Osteoblast (primary cell): ENCODE measurements around the gene LMCD1. TPM values are rescaled to one million over a fixed set of nuclear protein-coding genes. Genes with fewer than 3 reads are reported as not detected.

ENCODE experiments used
- DNase-seq: peaks from one replicate; pipeline ENCODE4 v3.0.0; 2011; ENCODE audit warnings: low spot score, mixed read lengths; ENCODE audit not compliant: insufficient read length; ENCODE audit errors: missing footprints
- H2AFZ ChIP-seq: 2 replicates; pipeline ENCODE4 v1.6.0; 2011; ENCODE audit warnings: mild to moderate bottlenecking, low read length
- H3K27ac ChIP-seq: 2 replicates; pipeline ENCODE4 v1.5.1; 2011; ENCODE audit warnings: mild to moderate bottlenecking, low read depth, low read length, moderate library complexity
- H3K27me3 ChIP-seq: 2 replicates; pipeline ENCODE4 v1.6.0; 2012; ENCODE audit warnings: mild to moderate bottlenecking, control low read depth, inconsistent platforms, low read length, moderate library complexity; ENCODE audit not compliant: insufficient read depth
- H3K36me3 ChIP-seq: 2 replicates; pipeline ENCODE4 v1.5.1; 2011; ENCODE audit warnings: mild to moderate bottlenecking, low read length, control low read depth, moderate library complexity; ENCODE audit not compliant: insufficient read depth
- H3K4me1 ChIP-seq: 2 replicates; pipeline ENCODE4 v1.5.1; 2011; ENCODE audit warnings: mild to moderate bottlenecking, low read length, control low read depth, moderate library complexity; ENCODE audit not compliant: insufficient read depth
- H3K4me2 ChIP-seq: 2 replicates; pipeline ENCODE4 v1.6.0; 2011; ENCODE audit warnings: mild to moderate bottlenecking, low read length; ENCODE audit not compliant: insufficient read depth
- H3K4me3 ChIP-seq: fragments of 200-600 bp; sonication (generic); 3 replicates; pipeline ENCODE4 v1.5.1; 2012; ENCODE audit warnings: mild to moderate bottlenecking, low read length, inconsistent platforms; ENCODE audit not compliant: insufficient read depth
- H3K79me2 ChIP-seq: 2 replicates; pipeline ENCODE4 v1.6.0; 2012; ENCODE audit warnings: mild to moderate bottlenecking, low read length, control low read depth, inconsistent platforms; ENCODE audit not compliant: insufficient read depth
- H3K9me3 ChIP-seq: 2 replicates; pipeline ENCODE4 v1.5.1; 2011; ENCODE audit warnings: low read depth, low read length, control low read depth
- H4K20me1 ChIP-seq: 2 replicates; pipeline ENCODE4 v1.6.0; 2012; ENCODE audit warnings: mild to moderate bottlenecking, low read length, control low read depth; ENCODE audit not compliant: insufficient read depth
- total RNA-seq: library from RNA; depleted of rRNA; stranded (reverse); fragments of >200 nt; gene quantifications from 2 replicates; pipeline ENCODE4 v1.2.3, GENCODE V29; 2012
- TF ChIP-seq, protein P1 (sequence below): IDR thresholded peaks from 2 replicates; pipeline ENCODE4 v1.5.1; 2011; ENCODE audit warnings: mild to moderate bottlenecking, low read depth, low read length, moderate library complexity; ENCODE audit errors: extremely low read depth

The LMCD1 gene
- total RNA-seq, 1 donor, result 294 TPM

DNA sequence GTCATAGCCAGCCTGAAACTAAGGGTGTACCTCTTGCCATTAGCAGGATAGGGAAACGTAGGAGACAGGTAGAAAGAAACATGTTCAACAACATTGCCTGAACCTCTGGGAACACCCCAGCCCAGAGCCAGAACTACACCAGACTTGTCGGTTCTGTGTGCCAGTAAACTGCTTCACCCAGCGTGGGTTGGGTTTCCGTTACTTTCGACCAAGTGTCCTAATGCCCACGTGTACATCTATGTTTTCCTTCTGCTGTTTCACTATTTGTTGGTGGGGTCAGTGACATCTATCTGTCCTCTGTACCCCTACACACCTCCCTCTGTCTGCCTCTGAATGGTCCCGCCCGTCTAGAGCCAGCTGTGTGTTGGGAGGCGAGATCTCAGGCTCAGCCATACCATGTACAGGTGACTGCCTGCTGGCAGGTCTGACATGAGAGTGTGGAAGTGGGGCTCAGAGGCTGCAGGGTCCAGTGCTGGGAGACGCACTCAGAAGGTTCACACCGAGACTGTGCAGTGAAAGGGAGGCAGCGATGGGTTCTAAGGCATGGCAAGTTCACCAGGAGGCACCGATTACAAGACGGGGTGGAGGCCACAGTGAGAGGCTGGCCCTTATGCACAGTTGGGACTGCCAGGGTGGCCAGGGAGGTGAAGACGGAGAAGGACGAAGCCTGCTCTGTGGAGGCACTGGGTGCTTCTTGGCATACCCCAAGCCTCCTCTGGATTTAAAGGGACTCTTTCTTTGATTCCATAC lies 106.6 kb downstream of the LMCD1 start:
- H3K4me1 ChIP-seq, result peaks cover 16% of the 10 kb centered on the region
- no peak overlapping the region for H3K4me3 ChIP-seq
- no peaks in the 10 kb centered on the region for H4K20me1 ChIP-seq
- no peaks in the 10 kb centered on the region for H3K27me3 ChIP-seq
- TF ChIP-seq, protein P1, sequence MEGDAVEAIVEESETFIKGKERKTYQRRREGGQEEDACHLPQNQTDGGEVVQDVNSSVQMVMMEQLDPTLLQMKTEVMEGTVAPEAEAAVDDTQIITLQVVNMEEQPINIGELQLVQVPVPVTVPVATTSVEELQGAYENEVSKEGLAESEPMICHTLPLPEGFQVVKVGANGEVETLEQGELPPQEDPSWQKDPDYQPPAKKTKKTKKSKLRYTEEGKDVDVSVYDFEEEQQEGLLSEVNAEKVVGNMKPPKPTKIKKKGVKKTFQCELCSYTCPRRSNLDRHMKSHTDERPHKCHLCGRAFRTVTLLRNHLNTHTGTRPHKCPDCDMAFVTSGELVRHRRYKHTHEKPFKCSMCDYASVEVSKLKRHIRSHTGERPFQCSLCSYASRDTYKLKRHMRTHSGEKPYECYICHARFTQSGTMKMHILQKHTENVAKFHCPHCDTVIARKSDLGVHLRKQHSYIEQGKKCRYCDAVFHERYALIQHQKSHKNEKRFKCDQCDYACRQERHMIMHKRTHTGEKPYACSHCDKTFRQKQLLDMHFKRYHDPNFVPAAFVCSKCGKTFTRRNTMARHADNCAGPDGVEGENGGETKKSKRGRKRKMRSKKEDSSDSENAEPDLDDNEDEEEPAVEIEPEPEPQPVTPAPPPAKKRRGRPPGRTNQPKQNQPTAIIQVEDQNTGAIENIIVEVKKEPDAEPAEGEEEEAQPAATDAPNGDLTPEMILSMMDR, result no peak
- no peak overlapping the region for H2AFZ ChIP-seq
- no peaks in the 10 kb centered on the region for H3K36me3 ChIP-seq
- H3K79me2 ChIP-seq, result no peaks in the 10 kb centered on the region
- no peak overlapping the region for H3K27ac ChIP-seq
- no peak for DNase-seq
- no peaks in the 10 kb centered on the region for H3K9me3 ChIP-seq
- no peak overlapping the region for H3K4me2 ChIP-seq

DNA sequence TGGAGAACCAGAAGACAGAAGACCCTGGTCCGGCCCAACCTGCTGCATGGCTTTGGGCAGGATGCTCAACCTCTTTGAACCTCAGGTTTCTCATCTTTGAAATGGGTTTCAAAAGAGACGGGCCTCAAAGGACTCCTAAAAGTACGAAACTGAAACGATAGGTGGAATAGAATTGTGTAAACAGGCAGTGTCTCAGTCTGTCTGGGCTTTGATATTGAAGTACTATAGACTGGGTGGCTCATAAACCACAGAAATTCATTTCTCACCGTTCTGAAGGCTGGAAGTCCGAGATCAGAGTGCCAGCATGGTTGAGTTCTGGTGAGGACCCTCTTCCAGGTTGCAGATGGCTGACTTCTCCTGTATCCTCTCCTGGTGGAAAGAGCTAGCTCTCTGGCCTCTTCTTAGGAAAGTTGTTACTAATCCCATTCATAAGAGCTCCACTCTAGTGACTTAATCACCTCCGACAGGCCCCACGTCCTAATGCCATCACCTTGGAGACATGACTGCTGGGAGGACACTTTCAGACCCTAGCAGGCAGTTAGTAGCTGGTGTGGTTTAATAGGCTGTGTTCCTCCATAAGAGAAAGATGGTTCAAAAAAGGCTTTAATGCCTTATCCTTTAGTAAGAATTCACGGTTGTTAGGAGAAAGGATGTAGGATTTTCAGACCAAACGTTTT lies 107.3 kb downstream of the LMCD1 start:
- Histone ChIP-seq H3K36me3 (no peaks in the 10 kb centered on the region), H3K79me2 (no peaks in the 10 kb centered on the region), H3K27me3 (no peaks in the 10 kb centered on the region), H3K27ac (no peak overlapping the region), H4K20me1 (no peaks in the 10 kb centered on the region), H3K4me1 (peaks cover 16% of the 10 kb centered on the region), H3K9me3 (no peaks in the 10 kb centered on the region), H2AFZ (no peak overlapping the region), H3K4me3 (no peak overlapping the region), H3K4me2 (no peak overlapping the region)
- TF ChIP-seq, protein P1, result no peak
- DNase-seq, result no peak

DNA sequence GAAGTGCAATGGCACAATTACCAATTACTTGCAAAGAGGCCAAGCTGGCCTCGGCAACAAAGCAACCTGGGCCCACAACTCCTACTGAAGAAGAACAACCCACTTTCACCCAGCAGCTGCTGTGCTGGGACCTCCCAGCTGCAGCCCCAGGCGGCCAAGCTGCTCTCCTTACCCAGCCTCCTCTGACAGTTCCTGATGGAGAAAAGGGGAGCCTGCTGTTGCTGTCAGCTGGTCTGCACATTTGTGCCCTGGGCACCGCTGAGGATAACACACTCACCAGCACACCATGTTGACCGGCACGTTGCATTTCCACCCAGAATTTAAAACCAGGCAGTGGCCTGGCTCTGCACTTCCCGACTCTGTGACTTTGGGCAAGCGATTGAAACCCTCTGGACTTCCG lies 109.3 kb downstream of the LMCD1 start:
- no peaks in the 10 kb centered on the region for H4K20me1 ChIP-seq
- H3K4me2 ChIP-seq, result no peak overlapping the region
- no peaks in the 10 kb centered on the region for H3K9me3 ChIP-seq
- H3K27ac ChIP-seq, result no peak overlapping the region
- H3K4me1 ChIP-seq, result peaks cover 15% of the 10 kb centered on the region
- no peaks in the 10 kb centered on the region for H3K36me3 ChIP-seq
- no peak for DNase-seq
- TF ChIP-seq, protein P1, result no peak
- no peak overlapping the region for H2AFZ ChIP-seq
- H3K27me3 ChIP-seq, result no peaks in the 10 kb centered on the region
- no peak overlapping the region for H3K4me3 ChIP-seq
- H3K79me2 ChIP-seq, result no peaks in the 10 kb centered on the region

DNA sequence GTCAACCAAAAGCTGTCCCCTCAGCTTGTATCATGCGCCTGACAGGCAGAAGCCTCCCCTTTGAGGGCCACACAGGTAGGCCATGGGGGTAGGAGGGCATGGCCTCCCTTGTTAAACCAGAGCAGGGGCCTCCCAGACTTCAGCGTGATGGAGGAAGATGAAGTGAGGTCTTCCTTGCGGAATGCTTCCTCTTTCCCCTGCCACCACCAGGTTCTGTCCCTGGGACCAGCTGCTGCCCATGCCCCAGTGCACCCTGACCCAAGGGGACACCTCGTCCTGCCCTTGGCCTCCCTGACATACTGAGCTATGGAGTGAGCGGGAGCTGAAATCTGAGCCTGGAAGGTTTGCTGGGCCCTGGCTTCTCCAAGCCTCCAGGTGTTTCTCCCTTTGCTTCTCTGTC lies 116.3 kb downstream of the LMCD1 start:
- H4K20me1 ChIP-seq, result no peaks in the 10 kb centered on the region
- no peak for DNase-seq
- peaks cover 14% of the 10 kb centered on the region for H3K4me1 ChIP-seq
- no peak overlapping the region for H3K4me3 ChIP-seq
- no peaks in the 10 kb centered on the region for H3K27me3 ChIP-seq
- H3K9me3 ChIP-seq, result no peaks in the 10 kb centered on the region
- H3K79me2 ChIP-seq, result no peaks in the 10 kb centered on the region
- H3K4me2 ChIP-seq, result no peak overlapping the region
- no peak overlapping the region for H3K27ac ChIP-seq
- H2AFZ ChIP-seq, result no peak overlapping the region
- H3K36me3 ChIP-seq, result no peaks in the 10 kb centered on the region
- TF ChIP-seq, protein P1, result no peak
